ENCODE measurements around the gene ZNF808. TPM values are rescaled to one million over a fixed set of nuclear protein-coding genes. Genes with fewer than 3 reads are reported as not detected.
"Not testable (repeated sequence)": the region's sequence is repeated elsewhere in the genome, so short reads cannot be mapped to it uniquely, and the experiment has no call there.

Gene ZNF808
- total and polyA plus RNA-seq, 2 experiments from 2014 or later = 2.2 to 25.7 TPM

- Histone ChIP-seq H3K4me1 (ENCODE audit: insufficient read depth) (peaks cover 14% of the 10 kb centered on the region), H4K20me1 (ENCODE audit: insufficient read depth, poor library complexity, severe bottlenecking) (no peaks in the 10 kb centered on the region), H3K36me3 (replicated peaks; ENCODE audit: insufficient read depth, low read depth) (no peaks in the 10 kb centered on the region), H3K27me3 (no peaks in the 10 kb centered on the region), H3K4me3 (peak overlapping the region; percentile 8), H2AFZ (peak overlapping the region; percentile 21), H3K9me2 (replicated peaks; ENCODE audit: insufficient read depth) (no peaks in the 10 kb centered on the region), H3K27ac (peak overlapping the region; percentile 86), H3K9me3 (ENCODE audit: low read depth) (no peaks in the 10 kb centered on the region), H3K79me2 (peaks cover 36% of the 10 kb centered on the region), H3K4me2 (peak overlapping the region; percentile 88)
- DNase-seq (ENCODE audit: low spot score) = peak; percentile 71
- WGBS (ENCODE audit: low lambda C conversion rate, missing lambda C conversion rate) = 7% methylated on average over 10 of the region's 15 CpGs
- TF ChIP-seq EZH2 (IDR thresholded peaks at IDR 0.05; ENCODE audit: borderline replicate concordance) (no peak), EZH2phosphoT487 (IDR thresholded peaks at IDR 0.05; ENCODE audit: low read depth, severe bottlenecking, unreplicated experiment) (no peak), CTCF (IDR thresholded peaks at IDR 0.05; ENCODE audit: poor library complexity) (no peak)
Measured at GRCh38 chr19:52600639-52601024, 73.2 kb downstream of the ZNF808 start.

GRCh38 chr19:52601025-52601973, 73.8 kb downstream of the ZNF808 start:
- Histone ChIP-seq H3K9me3 (ENCODE audit: low read depth) (no peaks in the 10 kb centered on the region), H3K4me1 (ENCODE audit: insufficient read depth) (peaks cover 14% of the 10 kb centered on the region), H3K27ac (peak overlapping the region; percentile 86), H3K27me3 (no peaks in the 10 kb centered on the region), H3K36me3 (replicated peaks; ENCODE audit: insufficient read depth, low read depth) (no peaks in the 10 kb centered on the region), H3K79me2 (peaks cover 40% of the 10 kb centered on the region), H3K9me2 (replicated peaks; ENCODE audit: insufficient read depth) (no peaks in the 10 kb centered on the region), H2AFZ (peak overlapping the region; percentile 71), H3K4me2 (peak overlapping the region; percentile 88), H4K20me1 (ENCODE audit: insufficient read depth, poor library complexity, severe bottlenecking) (no peaks in the 10 kb centered on the region), H3K4me3 (peak overlapping the region; percentile 78)
- TF ChIP-seq CTCF (IDR thresholded peaks at IDR 0.05; ENCODE audit: poor library complexity) = peak; percentile 13
- no peak for TF ChIP-seq EZH2 (IDR thresholded peaks at IDR 0.05; ENCODE audit: borderline replicate concordance)
- WGBS (ENCODE audit: low lambda C conversion rate, missing lambda C conversion rate) = under 1% methylated on average over 39 of the region's 62 CpGs
- peak; percentile 97 for DNase-seq (ENCODE audit: low spot score)

- H3K9me2 ChIP-seq (replicated peaks; ENCODE audit: insufficient read depth); H3K36me3 ChIP-seq (replicated peaks; ENCODE audit: insufficient read depth, low read depth); H3K27me3 ChIP-seq; H4K20me1 ChIP-seq (ENCODE audit: insufficient read depth, poor library complexity, severe bottlenecking); H3K9me3 ChIP-seq (ENCODE audit: low read depth): not testable (repeated sequence)
- H3K4me3 ChIP-seq = peak overlapping the region; percentile 78
- peak; percentile 36 for DNase-seq (ENCODE audit: low spot score)
- peak; percentile 28 for TF ChIP-seq CTCF (IDR thresholded peaks at IDR 0.05; ENCODE audit: poor library complexity)
- H3K4me1 ChIP-seq (ENCODE audit: insufficient read depth) = peaks cover 14% of the 10 kb centered on the region
- H3K4me2 ChIP-seq = peak overlapping the region; percentile 88
- peak overlapping the region; percentile 71 for H2AFZ ChIP-seq
- H3K27ac ChIP-seq = peak overlapping the region; percentile 86
- WGBS (ENCODE audit: low lambda C conversion rate, missing lambda C conversion rate) = 53% methylated on average over 3 of the region's 3 CpGs
- peaks cover 47% of the 10 kb centered on the region for H3K79me2 ChIP-seq
Measured at GRCh38 chr19:52601974-52602366, 74.5 kb downstream of the ZNF808 start.

All from hepatocyte (in vitro differentiated cells).